Inferior parietal cortex (tissue), 1 donor: Measurements from ENCODE around the gene BMP5.

Experiments used
- DNase-seq: peaks from one replicate; pipeline ENCODE4 v3.0.0-alpha.2; 2016; ENCODE audit errors: extremely low spot score

BMP5 gene

DNA sequence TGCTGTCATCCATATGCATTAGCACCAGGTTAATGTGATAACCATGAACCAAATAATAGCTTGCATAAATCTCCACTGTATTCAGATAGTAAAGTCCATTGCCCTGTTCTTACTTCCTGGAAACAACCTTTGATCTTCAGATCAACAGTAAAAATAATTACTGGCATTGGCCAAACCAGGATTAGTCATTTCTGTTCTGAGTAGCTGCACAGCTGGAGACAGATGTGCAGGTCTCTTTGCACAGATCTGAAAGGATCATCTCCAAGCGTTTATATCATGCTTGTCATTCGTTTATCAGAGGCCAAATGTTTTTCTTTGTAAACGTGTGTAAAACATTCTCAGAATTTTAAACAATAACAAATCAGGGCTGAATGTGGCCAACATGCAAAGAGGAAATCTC is 162.0 kb downstream of the BMP5 start:
- no peak for DNase-seq

DNA sequence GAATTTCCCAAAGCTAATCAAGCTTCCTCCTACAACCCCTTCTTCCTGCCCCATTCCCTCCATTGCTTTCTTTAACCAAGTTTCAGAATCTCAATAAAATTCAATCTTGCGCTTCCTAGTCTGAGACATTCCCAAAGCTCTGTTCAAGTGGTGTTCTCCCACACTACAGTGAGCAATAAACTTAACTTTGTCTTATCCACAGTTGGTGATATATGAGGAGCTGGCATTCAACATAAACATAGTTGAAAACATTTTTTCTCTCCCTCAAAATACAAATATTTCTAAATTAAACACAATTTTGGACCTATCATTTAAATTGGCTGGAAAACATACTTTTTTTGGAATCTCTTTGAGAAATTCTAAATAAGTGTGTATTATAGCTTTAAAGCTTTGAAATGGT is 166.7 kb downstream of the BMP5 start:
- DNase-seq: no peak

DNA sequence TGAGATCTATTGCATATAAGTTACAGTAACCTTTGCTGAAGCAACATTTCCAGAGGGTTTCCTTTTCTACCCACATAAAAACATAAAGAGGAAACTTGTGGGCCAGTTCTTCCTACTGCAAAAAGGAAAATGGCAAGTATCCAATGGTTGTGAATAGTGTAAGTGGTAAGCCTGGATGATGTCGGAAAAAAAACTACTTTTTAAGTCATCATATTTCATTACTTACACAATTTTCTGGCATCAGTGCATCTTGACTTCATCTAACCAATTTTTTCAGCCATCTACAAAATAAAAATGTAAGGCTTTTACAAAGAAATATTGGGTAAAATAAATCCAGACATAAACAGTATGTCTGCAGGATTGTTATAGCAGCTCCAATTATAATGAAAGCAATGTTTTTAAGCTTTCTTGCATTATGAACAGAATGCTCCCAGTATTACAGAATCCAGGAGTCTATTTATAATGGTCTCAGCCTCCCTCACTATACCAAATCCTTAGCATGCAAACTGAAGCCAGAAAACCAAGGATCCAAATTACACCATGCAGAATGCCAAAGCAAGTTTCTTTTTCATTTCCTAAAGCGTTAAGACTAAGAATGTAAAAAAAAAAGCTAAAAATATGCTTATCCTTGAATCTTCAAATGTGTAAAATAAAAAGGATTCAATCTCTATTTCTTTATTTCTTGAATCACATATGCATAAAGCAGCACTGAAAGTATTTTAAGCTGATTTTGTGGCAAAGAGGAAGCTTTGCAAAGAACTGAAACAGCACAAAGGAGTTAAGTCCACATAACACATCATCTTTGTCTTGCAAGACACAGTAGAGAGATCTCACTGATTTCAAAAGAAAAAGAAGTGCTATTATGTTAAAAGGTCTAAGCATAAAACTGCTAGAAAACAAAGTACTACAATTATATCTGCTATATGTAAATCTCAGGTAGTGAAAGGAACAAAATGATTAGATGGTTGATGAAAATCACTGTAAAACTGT is 169.6 kb downstream of the BMP5 start:
- DNase-seq: peak; percentile 43

DNA sequence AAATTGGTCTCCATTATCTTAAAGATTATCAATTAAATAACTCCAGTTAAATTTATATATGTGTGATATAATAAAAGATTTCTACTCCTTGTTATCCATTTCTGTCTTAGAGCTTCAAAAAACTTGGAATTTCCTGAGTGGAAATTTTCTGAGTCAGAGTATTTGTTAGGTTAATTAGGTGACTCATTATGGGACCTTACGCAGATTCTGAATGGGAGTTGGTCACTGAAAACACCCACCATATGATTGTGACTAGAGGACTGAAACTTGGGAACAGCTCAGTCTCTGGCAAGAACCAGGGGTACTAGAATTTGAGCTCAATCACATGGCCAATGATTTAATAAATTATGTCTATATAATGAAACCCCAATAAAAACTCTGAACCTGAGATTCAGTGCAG is 171.0 kb downstream of the BMP5 start:
- DNase-seq: no peak
